IPS-NIHi11 (cell line): ENCODE data around the gene LHPP.

Experiments used
- DNase-seq: peaks from one replicate; pipeline ENCODE4 v3.0.0; 2012; ENCODE audit warnings: mixed read lengths, low spot score

Gene LHPP

DNA sequence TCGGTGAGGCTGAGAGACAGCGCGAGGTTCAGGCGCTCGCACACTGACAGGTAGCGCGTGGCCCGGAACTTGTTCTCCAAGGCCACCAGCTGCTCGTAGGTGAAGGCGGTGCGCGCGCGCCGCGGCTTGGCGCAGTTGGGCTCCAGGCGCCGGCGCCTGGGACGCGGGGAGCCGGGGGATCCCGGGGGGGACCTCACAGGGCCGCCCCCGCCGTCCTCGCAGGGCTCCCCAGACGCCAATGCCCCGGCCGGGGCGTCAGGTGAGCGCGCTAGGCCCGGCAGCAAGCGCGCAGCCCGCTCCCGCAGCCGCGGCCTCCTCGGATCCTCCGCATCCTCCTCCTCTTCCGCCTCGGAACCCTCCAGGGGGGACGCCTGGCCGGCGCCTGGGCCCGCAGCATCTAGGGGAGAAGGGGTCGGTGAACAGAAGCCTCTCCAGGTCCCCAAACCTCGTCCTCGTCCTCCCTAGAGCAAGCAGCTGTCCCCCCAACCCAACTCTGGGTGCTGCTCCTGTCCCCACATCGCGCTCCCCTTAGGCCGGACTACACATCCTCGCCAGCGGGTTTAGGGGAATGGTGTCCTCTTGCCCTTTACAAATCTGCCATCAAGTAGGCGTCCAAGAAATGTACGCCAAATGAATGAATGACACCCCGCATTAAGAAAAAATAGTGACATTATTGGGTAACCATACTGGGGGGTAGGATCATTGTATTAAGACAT, 13.7 kb upstream of the LHPP start:
- no peak for DNase-seq

DNA sequence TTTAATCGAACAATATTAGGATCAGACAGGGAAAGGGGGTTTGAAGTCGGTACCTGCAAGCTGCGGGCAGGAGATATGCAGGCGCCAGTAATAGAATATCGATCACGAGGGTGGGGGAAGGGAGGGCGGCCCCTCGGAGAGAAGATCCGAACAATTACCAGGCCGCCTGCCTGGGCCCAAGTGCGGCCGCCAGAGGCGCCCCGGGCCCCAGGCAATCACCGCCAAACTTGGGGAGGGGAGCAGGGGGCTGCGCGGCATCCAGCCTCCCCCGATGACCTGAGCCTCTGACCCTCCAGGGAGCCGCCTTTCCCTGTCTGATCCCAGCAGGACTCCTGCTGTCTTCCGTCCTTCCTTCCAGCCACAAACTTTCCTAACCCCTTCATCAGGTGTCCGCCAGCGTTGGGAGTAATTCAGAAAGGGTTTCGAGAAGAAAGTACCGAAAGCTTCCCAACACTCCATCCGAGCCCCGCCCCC, 12.9 kb upstream of the LHPP start:
- DNase-seq, result peak; percentile 57

DNA sequence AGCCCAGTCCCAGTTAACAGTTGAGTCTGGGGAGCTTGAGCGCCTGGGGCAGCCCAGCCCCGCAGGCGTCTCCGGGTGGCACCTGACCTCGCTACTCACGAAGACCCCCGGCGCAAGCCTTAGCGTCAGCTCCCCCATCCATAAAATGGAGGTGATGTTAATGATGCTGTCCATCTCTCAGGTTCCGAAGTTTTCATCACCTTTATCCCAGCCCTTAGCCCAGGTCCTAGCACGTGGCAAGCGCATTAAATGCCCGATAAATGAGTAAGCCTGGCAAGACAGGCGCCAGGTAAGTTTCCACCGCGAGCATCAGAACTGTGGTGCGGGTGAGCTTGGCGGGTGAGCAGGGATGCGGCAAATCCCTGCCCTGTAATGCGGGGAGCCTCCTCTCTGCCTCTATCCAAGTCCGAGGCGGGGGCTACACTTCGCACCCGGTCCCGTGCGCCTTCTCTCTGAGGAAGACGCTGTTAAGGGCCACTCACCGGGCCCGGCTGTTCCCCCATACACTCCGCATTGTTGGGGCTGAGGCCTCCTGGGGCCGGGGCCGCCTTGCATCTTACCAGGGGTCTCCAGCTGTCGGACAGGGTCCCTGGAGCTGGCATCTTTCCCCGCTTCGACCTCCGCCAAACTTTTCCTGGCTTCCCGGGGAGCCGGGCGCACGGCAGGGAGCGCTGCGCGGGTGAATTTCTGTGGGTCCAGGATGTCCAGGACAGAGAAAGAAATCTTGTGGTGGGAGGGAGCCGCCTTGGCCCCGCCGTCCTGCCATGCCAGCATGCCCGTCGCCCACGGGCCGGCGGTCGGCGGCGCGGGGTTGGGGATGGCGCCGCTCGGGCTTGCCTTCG, 12.2 kb upstream of the LHPP start:
- DNase-seq, result no peak

DNA sequence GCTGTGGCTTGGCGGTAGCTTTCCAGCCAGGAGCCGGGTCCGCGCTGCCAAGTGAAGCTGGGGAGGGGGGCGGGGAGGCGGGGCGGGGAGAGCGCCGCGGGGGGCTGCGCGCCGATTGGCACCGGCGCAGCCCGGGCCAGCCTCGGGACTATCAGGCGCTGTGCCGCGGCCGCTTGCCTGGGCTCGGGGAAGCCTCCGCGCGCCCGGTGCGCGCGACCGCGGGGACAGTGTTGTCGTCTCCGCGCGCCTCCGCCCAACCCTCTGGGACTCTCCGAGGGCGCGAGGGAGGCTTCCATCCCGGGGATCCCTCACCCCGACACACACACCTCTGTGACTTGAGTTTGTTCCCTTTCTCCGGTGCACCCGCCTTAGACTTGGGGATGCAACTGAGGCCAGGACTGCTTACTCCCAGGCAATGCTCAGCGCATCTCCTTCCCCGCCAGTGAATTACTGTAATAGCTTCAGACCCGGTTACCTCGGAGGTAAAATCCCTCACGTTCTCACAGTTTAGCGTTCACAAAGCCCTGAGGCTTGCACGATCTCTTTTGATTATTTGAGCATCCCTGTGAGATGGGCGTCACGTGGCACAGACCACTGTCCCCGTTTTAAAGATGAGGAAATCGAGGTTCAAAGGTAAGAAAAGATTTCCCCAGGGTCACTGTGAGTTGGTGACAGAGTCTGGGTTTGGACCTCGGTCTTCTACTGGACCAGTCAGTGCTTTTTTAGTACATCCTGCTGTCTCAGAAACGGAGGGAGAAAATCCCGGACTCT, 11.4 kb upstream of the LHPP start, which contains the start of gene NKX1-2:
Gene NKX1-2 (minus strand): TSS at position 24 of the 771 bp plus-strand sequence. CDS start 92 bp downstream, outside the sequence.
- DNase-seq, result peak; percentile 91

DNA sequence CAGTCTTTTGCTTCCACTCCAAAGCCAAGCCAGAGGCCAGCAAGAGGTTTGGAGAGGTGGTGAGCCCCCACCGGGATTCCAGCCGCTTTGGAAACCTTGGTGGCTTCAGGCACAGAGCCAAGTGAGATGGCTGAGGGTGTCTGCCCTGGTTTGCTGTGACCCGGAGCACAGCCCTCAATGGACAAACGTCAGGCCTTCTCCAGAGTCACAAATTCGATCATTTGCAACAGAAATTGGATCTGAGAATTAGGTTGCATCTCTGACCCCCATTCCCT, 10.9 kb upstream of the LHPP start:
- DNase-seq, result no peak

DNA sequence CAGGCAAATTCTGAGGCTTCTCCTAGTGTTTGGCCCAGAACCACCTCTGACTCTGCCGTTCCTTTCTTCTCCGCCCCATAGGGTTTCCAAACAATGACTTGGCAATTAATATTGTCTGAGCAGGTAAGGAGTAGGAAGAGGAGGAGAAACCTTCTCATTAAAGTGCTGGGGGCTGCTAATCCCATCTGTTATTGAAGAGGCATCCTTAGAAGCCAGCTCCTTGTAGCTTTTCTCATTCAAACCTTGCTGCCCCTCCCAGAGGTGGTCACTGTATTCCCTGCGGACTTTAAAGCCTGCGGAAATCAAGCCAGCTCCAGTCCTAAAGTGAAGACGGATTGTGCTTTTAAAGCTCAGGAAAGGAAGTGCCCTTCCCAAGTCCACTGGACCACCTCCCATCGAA, 10.3 kb upstream of the LHPP start:
- no peak for DNase-seq

DNA sequence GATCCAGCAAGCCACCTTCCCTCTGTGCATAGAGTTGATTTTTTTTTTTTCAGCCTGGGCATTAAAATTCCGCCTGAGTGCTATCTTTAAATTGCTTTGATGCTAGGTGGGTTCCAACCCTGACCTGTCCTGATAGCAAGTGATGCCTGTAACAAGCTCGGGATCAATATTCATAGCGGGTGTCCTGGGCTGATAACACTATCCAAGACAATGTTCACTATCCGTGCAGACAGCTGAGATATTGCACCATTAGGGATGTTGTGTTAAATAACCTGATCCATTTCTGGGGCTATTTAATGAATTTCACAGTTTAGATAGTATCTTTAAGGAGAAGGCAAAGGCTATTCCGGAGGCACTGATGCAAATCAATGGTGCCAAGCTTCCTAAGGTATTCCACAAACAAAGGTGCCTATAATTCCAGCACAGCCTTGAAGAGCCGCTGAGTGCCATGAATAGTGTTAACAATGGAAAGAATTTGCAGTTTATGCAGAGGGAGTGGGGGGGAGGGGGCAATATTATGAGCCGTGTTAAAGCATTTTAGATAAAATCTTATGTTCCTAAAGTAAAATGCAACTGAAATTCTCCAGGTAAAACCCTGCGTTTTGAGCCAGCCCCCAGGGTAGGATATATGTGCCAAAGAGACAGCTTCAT, 7.5 kb upstream of the LHPP start:
- DNase-seq, result no peak

DNA sequence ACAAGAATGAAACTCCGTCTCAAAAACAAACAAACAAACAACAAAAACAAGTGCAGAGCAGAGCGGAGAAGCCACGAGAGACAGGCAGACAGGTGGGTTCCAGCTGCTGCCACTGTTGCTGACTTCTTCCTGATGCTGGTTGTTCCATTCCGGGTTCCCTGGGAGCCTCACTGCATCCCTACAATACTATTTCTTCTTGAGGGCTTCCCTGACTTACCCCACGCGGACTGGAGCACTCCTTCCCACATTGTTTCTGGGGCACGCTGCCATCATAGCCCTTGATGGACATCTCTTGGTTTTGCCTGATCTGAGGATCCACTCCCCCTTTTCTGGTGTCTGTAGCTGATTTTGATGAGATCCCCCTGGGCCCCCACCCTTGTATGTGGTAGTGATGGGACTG, 6.2 kb upstream of the LHPP start:
- DNase-seq, result no peak

DNA sequence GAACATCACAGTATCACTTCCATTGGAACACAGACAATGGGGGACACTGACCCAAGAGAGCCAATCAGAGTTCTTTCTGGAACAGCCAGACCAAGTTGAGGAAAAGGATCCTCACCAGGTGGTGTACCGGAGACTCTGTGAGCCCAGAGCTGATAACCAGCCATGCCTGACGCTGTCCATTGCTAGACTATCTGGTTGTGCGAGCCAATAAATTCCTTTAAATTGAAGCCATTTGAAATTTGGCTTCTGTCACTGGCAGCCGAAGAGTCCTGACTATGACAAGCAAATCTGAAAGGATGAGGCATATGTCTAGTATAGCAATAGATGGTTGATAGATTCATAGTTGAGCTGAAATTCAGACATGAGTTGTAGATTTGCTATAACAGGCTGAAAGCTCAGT, 3.1 kb upstream of the LHPP start:
- no peak for DNase-seq

DNA sequence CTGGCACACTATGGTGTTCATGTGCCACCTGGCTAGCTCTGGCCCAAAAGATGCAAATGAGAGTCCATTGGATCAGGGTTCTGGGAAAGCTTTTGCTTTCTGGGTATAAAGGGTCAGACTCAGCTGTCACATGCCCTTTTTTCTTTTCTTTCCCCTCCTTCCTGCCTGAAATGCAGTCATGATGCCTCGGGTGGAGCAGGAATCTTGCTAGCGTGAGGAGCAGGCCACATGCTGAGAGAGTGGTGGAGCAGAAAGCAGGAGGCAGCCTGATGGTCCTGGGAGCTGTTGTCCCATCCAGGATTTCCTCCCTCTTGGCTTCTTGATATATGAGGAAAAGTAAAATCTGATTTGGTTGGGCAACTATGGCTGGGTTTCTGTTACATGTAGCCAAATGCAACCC, 2.7 kb upstream of the LHPP start:
- no peak for DNase-seq

DNA sequence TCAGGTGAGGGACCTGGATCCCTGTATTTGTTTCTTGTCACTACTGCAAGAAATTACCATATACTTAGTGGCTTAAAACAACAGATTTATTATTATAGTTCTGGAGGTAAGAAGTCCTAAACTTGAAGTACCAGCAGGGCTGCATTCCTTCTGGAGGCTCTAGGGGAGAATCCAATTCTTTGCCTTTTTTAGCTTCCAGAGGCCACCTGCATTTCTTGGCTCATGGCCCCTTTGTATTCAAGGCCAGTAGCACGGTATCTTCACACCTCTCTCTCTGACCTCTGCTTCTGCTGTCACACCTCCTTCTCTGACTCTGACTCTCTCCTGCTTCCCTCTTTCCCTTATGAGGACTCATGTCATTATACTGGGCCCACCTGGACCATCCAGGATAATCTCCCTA, 2.2 kb upstream of the LHPP start:
- no peak for DNase-seq

DNA sequence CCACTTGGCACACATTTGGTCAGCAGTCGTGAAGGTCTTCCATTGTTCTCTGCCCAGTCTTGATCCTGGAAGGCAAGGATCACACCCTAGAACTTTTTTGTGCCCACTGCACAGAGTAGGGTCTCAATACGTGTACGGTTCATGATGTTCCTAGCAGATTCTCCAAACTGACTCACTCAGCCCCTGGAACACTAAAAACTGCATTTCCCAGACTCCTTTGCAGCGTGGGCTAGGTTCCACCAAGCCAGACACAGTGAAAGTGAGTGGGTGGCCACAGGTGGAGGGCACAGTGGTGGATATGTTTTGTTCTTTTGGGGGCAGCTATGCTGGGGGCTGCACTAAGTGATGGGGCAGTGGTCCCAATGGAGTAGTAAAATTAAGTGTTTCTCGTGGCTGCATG, 1.5 kb upstream of the LHPP start:
- DNase-seq, result no peak

DNA sequence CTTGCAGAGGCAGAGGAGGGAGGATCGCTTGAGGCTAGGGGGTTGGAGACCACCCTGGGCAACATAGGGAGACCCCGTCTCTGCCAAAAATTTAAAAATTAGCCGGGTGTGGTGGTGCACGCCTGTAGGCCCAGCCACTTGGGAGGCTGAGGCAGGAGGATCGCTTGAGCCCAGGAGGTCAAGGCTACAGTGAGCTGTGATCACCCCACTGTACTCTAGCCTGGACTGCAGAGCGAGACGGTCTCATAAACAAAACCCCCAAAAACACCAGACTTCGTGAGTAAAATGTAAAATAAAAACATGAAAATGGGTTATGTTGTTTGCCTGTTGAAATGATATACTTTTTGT, 699 bp downstream of the LHPP start:
- DNase-seq, result no peak

DNA sequence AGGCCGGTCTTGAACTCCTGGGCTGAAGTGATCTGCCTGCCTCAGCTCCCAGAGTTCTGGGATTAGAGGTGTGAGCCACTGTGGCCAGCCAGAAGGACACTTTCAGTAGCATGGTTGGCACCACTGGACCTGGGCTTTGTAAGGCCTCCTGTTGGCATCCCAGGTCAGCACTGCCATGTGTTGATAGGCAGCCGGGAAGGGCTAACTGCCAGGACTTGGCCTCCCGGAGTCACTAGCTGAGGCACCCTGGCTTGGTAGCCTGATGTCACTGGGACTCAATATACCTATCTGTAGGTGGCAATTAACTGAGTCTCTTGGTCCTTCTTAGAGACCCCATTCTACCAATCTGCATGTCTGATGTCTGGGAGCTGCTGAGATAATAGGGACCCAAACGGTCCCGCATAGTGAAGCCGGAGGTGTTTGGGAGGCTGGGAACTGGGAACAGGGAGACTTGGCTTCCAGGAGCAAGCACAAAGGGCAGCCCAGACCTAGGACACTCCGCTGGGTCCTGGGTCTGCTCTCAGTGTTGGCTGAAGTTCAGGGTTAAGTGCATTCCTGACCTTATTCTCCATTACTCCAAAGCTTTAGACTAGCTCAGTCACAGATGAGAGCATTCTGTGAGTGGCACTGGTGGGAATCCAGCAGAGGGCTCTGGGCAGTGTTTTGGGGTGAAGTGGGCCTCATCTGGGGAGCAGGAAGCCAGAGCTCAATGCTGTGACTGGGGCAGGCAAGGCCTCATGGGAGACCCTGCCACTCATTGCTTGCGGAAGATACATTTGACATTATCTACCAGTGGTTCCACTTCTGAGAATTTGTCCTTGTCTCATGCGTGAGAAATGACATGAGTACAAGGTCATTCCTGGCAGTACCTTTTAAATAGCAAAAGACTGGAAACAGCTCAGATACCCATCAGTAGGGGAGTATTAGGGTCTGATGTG, 2.7 kb downstream of the LHPP start:
- no peak for DNase-seq

DNA sequence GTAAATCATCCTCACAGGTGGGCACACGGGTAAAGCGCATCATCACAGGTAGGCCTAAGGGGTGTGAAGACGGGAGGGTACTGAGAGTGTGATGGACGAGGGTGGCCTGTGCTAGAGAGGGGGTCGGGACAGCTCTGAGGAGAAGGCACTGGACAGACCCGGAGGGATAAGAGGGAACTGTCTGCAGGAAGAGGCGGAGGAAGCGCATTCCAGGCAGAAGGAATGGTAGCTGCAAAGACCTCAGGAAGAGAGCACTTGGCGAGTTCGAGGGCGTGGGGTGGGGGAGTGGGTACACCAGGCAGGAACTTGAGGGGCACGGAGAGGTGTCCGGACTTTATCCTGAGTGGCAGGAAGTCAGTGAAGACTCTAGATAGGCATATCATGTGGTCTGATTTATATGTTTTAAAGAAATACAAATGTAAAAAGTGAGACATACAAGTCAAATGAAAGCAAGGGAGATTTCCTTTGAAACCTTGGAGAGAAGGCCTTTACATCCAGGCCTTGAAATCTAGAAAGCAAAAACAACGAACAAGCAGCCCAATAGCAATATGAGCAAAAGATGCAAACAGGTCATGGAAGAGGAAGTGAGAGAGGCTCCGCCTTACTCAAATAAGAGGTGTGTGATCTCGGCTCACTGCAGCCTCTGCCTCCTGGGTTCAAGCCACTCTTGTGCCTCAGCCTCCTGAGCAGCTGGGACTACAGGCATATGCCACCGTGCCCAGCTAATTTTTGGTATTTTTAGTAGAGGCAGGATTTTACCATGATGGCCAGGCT, 3.6 kb downstream of the LHPP start:
- DNase-seq, result no peak

DNA sequence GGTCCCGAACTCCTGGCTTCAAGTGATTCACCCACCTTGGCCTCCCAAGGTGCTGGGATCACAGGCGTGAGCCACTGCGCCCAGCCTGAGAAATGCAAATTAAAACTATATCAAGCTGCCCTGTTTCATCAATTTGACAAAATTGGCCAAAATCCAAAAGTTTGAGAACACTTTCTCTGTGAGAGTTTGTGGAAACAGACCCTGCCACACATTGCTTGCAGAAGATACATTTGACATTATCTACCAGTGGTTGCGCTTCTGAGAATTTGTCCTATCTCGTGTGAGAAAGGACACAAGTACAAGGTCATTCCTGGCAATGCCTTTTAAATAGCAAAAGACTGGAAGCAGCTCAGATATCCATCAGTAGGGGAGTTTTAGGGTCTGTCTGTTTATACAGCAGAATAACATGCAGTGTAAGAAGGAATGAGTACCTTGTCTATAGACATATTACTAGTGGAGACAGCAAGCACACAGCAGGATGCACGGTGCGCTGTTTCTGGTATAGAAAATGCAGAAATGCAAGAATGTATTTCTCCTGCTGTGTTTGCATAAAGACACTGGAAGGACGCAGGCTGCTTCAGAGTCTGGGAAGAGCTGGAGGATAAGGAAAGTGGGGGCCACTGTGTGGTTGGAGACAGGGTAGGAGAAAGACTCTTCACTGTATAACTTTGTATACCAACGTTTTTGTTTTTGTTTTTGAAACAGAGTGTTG, 4.3 kb downstream of the LHPP start:
- no peak for DNase-seq

DNA sequence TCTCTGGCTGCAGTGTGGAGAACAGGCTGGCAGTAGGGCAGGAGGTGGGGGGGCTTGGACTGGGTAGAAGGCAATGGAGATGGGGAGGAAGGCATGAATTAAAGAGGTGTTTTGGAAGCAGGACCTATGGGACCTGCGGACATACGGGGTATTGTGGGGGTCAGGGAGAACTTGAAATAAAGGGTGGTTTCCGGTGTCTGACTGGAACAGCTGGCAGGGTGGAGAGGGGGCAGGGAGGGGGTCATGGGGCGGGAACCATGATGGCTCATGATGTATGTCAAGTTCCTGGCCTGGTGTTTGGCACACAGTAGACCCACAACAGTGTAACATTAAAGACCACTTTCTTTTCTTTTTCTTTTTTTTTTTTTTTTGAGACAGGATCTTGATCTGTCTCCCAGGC, 5.5 kb downstream of the LHPP start:
- no peak for DNase-seq

DNA sequence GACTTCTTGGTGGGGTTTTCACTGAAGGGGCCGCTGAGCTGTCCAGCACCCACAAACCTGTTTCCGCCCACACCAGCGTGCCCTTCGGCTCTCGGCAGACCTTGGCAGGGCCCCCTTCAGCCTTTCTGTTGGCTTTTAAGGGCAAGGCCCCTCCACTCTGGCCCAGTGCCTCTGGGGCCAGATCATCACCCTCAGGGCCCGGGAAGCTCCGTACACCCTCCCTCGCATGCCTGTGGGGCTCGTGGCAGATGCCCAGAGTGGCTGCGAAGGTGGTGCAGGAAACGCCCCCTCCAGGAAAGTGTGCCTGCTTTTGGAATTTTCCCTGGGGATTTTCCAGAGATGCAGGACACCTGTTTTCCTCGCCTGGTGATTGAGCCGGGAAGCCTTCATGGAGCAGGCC, 7.0 kb downstream of the LHPP start:
- DNase-seq, result no peak

DNA sequence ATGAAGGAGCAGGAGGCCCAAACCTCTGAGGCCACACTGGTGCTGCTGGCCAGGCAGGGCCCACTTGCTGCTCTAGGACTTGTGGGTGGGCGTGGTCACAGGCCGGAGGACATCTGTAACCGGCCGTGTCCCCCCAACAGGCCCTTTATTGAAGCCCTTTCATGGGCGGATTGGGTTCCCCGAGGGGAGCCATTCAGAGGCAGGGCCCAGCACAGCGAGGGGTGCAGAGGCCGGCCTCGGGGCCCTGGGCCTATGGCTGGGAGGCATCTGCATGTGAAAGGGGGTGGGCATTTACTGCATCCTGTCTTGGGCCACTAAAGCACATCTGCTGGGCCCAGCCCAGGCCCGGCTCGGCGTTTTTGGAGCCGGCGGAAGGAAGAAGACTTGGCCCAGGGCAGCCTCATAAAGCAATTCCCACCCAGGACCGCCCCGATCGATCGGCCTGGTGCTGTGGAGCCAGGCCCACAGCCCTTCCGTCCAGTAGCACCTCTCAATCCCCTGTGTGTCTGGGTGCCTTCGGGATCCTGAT, 8.4 kb downstream of the LHPP start:
- peak; percentile 73 for DNase-seq
